Smooth muscle cell (in vitro differentiated cells): ENCODE results near the gene IL17F. TPM values are rescaled to one million over a fixed set of nuclear protein-coding genes. Genes with fewer than 3 reads are reported as not detected.

ENCODE experiments used
- DNase-seq: peaks from one replicate; lab custom pipeline; 2025; ENCODE audit not compliant: unreplicated experiment; lab: John Stamatoyannopoulos, UW
- H2AFZ ChIP-seq: fragments of 200-600 bp; sonication (generic); 2 replicates; pipeline ENCODE4 v1.6.0; 2016; ENCODE audit warnings: antibody characterized with exemption, low read depth, mild to moderate bottlenecking
- H3F3A ChIP-seq: fragments of 200-600 bp; sonication (generic); 2 replicates; pipeline ENCODE4 v1.6.0; 2017; ENCODE audit warnings: antibody characterized with exemption, low read depth
- H3K27ac ChIP-seq: fragments of 200-600 bp; sonication (generic); 2 replicates; pipeline ENCODE4 v1.5.1; 2016; ENCODE audit warnings: low read depth, mild to moderate bottlenecking
- H3K27me3 ChIP-seq: fragments of 200-600 bp; sonication (generic); 2 replicates; pipeline ENCODE4 v1.6.1; 2016; ENCODE audit warnings: low read depth, mild to moderate bottlenecking
- H3K36me3 ChIP-seq: fragments of 200-600 bp; sonication (generic); 2 replicates; pipeline ENCODE4 v1.5.1; 2016; ENCODE audit warnings: low read depth
- H3K4me1 ChIP-seq: fragments of 200-600 bp; sonication (generic); 2 replicates; pipeline ENCODE4 v1.5.1; 2016; ENCODE audit warnings: low read depth
- H3K4me2 ChIP-seq: fragments of 200-600 bp; sonication (generic); 2 replicates; pipeline ENCODE4 v1.6.0; 2016; ENCODE audit warnings: mild to moderate bottlenecking
- H3K4me3 ChIP-seq: fragments of 200-600 bp; sonication (generic); 2 replicates; pipeline ENCODE4 v1.5.1; 2016; ENCODE audit warnings: mild to moderate bottlenecking
- H3K79me2 ChIP-seq: fragments of 200-600 bp; sonication (generic); 2 replicates; pipeline ENCODE4 v1.6.0; 2016; ENCODE audit warnings: low read depth, mild to moderate bottlenecking
- H3K9ac ChIP-seq: fragments of 200-600 bp; sonication (generic); 2 replicates; pipeline ENCODE4 v1.6.0; 2016; ENCODE audit warnings: low read depth
- H3K9me3 ChIP-seq: fragments of 200-600 bp; sonication (generic); replicated peaks from 2 replicates; pipeline ENCODE4 v1.5.1; 2016; ENCODE audit warnings: low read depth
- H4K20me1 ChIP-seq: fragments of 200-600 bp; sonication (generic); 2 replicates; pipeline ENCODE4 v1.6.0; 2016; ENCODE audit warnings: low read depth
- CTCF ChIP-seq: fragments of 200-600 bp; sonication (generic); IDR thresholded peaks from 2 replicates; pipeline ENCODE4 v1.5.1; 2017; ENCODE audit warnings: borderline replicate concordance, mild to moderate bottlenecking, antibody characterized with exemption; ENCODE audit not compliant: insufficient read depth, poor library complexity, severe bottlenecking
- WGBS: methylation state at CpG from one replicate; pipeline ENCODE4 v1.1.7; 2016; ENCODE audit warnings: low lambda C conversion rate; 5-methylcytosine and 5-hydroxymethylcytosine counted together
- polyA plus RNA-seq: library from polyadenylated mRNA; unstranded; fragments of >200 nt; fragmentation: Nextera tagmentation; extraction: Ambion mirVana; gene quantifications from 2 replicates; pipeline ENCODE4 v1.2.1, GENCODE V29; 2016
- total RNA-seq: library from RNA; depleted of rRNA; stranded (reverse); fragments of >200 nt; gene quantifications from 2 replicates; pipeline ENCODE4 v1.2.3, GENCODE V29; 2014

The IL17F gene
- total and polyA plus RNA-seq, 2 experiments from 2014 or later: not detected

GRCh38 chr6:52210227-52210626 is 34.1 kb downstream of the IL17F start:
- Histone ChIP-seq H3K9ac (no peak overlapping the region), H2AFZ (no peak overlapping the region), H3K79me2 (no peaks in the 10 kb centered on the region), H4K20me1 (no peaks in the 10 kb centered on the region), H3K4me3 (no peak overlapping the region), H3K4me2 (no peak overlapping the region), H3K9me3 (no peaks in the 10 kb centered on the region), H3K4me1 (no peaks in the 10 kb centered on the region), H3K27me3 (no peaks in the 10 kb centered on the region), H3F3A (no peaks in the 10 kb centered on the region), H3K36me3 (no peaks in the 10 kb centered on the region), H3K27ac (no peak overlapping the region)
- WGBS: 85% methylated on average over 2 of the region's 2 CpGs
- TF ChIP-seq CTCF: no peak
- DNase-seq: no peak

- 74% methylated on average over 2 of the region's 2 CpGs for WGBS
- Histone ChIP-seq H3K27ac (no peak overlapping the region), H3K79me2 (no peaks in the 10 kb centered on the region), H3F3A (no peaks in the 10 kb centered on the region), H3K36me3 (no peaks in the 10 kb centered on the region), H2AFZ (no peak overlapping the region), H3K4me1 (no peaks in the 10 kb centered on the region), H3K4me3 (no peak overlapping the region), H3K9ac (no peak overlapping the region), H3K27me3 (no peaks in the 10 kb centered on the region), H3K9me3 (no peaks in the 10 kb centered on the region), H3K4me2 (no peak overlapping the region), H4K20me1 (no peaks in the 10 kb centered on the region)
- no peak for TF ChIP-seq CTCF
- DNase-seq: no peak
Measured at GRCh38 chr6:52209770-52210169, 34.5 kb downstream of the IL17F start.

DNA sequence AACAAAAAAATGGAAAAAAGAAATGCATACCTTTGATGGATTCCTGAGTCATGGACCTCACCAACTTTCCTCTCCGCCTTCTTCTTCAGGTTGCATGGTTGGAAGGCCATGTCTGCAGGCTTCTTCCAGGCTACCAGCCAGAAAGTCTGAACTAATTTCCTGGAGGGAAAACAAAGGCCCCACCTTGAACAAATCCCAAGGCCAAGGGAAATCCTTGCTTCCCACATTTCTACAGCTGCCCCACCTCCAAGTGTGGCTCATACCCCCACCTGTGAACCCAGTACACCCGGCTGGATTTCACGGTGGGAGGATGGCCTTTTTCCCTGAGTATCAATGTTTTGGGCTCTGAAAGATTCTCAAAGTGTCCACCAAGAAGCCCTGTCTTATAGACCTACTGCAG is 35.7 kb downstream of the IL17F start:
- no peaks in the 10 kb centered on the region for H3K27me3 ChIP-seq
- no peaks in the 10 kb centered on the region for H4K20me1 ChIP-seq
- no peaks in the 10 kb centered on the region for H3K79me2 ChIP-seq
- H3K4me2 ChIP-seq: no peak overlapping the region
- no peak for TF ChIP-seq CTCF
- H2AFZ ChIP-seq: no peak overlapping the region
- WGBS: 95% methylated on average over 3 of the region's 3 CpGs
- H3K9me3 ChIP-seq: no peaks in the 10 kb centered on the region
- no peaks in the 10 kb centered on the region for H3K4me1 ChIP-seq
- DNase-seq: no peak
- no peak overlapping the region for H3K9ac ChIP-seq
- H3F3A ChIP-seq: no peaks in the 10 kb centered on the region
- no peak overlapping the region for H3K4me3 ChIP-seq
- H3K36me3 ChIP-seq: no peaks in the 10 kb centered on the region
- H3K27ac ChIP-seq: no peak overlapping the region

- no peak for TF ChIP-seq CTCF
- Histone ChIP-seq H3K4me2 (no peak overlapping the region), H3K27ac (no peak overlapping the region), H3K36me3 (no peaks in the 10 kb centered on the region), H3K27me3 (no peaks in the 10 kb centered on the region), H3K79me2 (no peaks in the 10 kb centered on the region), H2AFZ (no peak overlapping the region), H3K4me1 (no peaks in the 10 kb centered on the region), H4K20me1 (no peaks in the 10 kb centered on the region), H3K4me3 (no peak overlapping the region), H3K9me3 (no peaks in the 10 kb centered on the region), H3F3A (no peaks in the 10 kb centered on the region), H3K9ac (no peak overlapping the region)
- 89% methylated on average over 2 of the region's 2 CpGs for WGBS
- no peak for DNase-seq
Measured at GRCh38 chr6:52207066-52207465, 37.2 kb downstream of the IL17F start.
